ENCODE results near the gene PMPCA. TPM values are rescaled to one million over a fixed set of nuclear protein-coding genes. Genes with fewer than 3 reads are reported as not detected.

PMPCA gene
- total RNA-seq, 4 donors from 2014 or later = 36.4 to 59.3 (median 39.8) TPM

- ATAC-seq = no peak
- no CpG with 5 or more reads among the region's 11 CpGs for WGBS, 2 donors (ENCODE audit: low coverage in 1 of 2)
- H3K4me1 ChIP-seq = no peaks in the 10 kb centered on the region
- TF ChIP-seq POLR2A (IDR thresholded peaks at IDR 0.05) (no peak), CTCF (IDR thresholded peaks at IDR 0.05) (no peak), EP300 (IDR thresholded peaks at IDR 0.05) (no peak), POLR2AphosphoS5 (IDR thresholded peaks at IDR 0.05) (no peak)
- H3K4me3 ChIP-seq = no peak overlapping the region
- no peak overlapping the region for H3K27ac ChIP-seq
- no peaks in the 10 kb centered on the region for H3K27me3 ChIP-seq
- H3K36me3 ChIP-seq = peaks cover 0 to 71% of the 10 kb centered on the region in 2 donors
- H3K9me3 ChIP-seq = no peaks in the 10 kb centered on the region
Measured at GRCh38 chr9:136379891-136380290, 30.6 kb upstream of the PMPCA start.

GRCh38 chr9:136380381-136380780, 30.1 kb upstream of the PMPCA start:
- H3K4me3 ChIP-seq = no peak overlapping the region
- ATAC-seq = no peak
- H3K36me3 ChIP-seq = peaks cover 0 to 76% of the 10 kb centered on the region in 2 donors
- H3K27me3 ChIP-seq = no peaks in the 10 kb centered on the region
- TF ChIP-seq CTCF (IDR thresholded peaks at IDR 0.05) = no peak
- TF ChIP-seq POLR2AphosphoS5 (IDR thresholded peaks at IDR 0.05) = no peak
- TF ChIP-seq EP300 (IDR thresholded peaks at IDR 0.05) = no peak
- no peak for TF ChIP-seq POLR2A (IDR thresholded peaks at IDR 0.05)
- H3K4me1 ChIP-seq = no peaks in the 10 kb centered on the region
- WGBS, 2 donors (ENCODE audit: low coverage in 1 of 2) = no CpG with 5 or more reads among the region's 17 CpGs
- H3K9me3 ChIP-seq = no peaks in the 10 kb centered on the region
- H3K27ac ChIP-seq = no peak overlapping the region

GRCh38 chr9:136381311-136381710, 29.1 kb upstream of the PMPCA start:
- Histone ChIP-seq H3K4me3 (no peak overlapping the region), H3K36me3 (peaks cover 0 to 85% of the 10 kb centered on the region in 2 donors), H3K4me1 (no peaks in the 10 kb centered on the region), H3K27ac (no peak overlapping the region), H3K27me3 (no peaks in the 10 kb centered on the region), H3K9me3 (no peaks in the 10 kb centered on the region)
- TF ChIP-seq POLR2AphosphoS5 (IDR thresholded peaks at IDR 0.05) = no peak
- TF ChIP-seq EP300 (IDR thresholded peaks at IDR 0.05) = no peak
- no peak for TF ChIP-seq POLR2A (IDR thresholded peaks at IDR 0.05)
- TF ChIP-seq CTCF (IDR thresholded peaks at IDR 0.05) = no peak
- WGBS, 2 donors (ENCODE audit: low coverage in 1 of 2) = no CpG with 5 or more reads among the region's 9 CpGs
- no peak for ATAC-seq

GRCh38 chr9:136381966-136382513, 28.4 kb upstream of the PMPCA start:
- WGBS, 2 donors (ENCODE audit: low coverage in 1 of 2) = 98% methylated on average over 10 of the region's 25 CpGs; no CpG with 5 or more reads in 1 of the 2 donors

More at GRCh38 chr9:136381966-136382513, 28.4 kb upstream of the PMPCA start:
- ATAC-seq = no peak
- H3K27ac ChIP-seq = no peak overlapping the region
- no peaks in the 10 kb centered on the region for H3K9me3 ChIP-seq
- no peaks in the 10 kb centered on the region for H3K4me1 ChIP-seq
- no peak overlapping the region for H3K4me3 ChIP-seq
- no peaks in the 10 kb centered on the region for H3K27me3 ChIP-seq
- peaks cover 0 to 92% of the 10 kb centered on the region in 2 donors for H3K36me3 ChIP-seq
- TF ChIP-seq POLR2A (IDR thresholded peaks at IDR 0.05) (no peak), EP300 (IDR thresholded peaks at IDR 0.05) (no peak), CTCF (IDR thresholded peaks at IDR 0.05) (no peak), POLR2AphosphoS5 (IDR thresholded peaks at IDR 0.05) (no peak)

All from gastroesophageal sphincter (tissue), 4 donors.